ENCODE results near the gene FAM83B. TPM values are rescaled to one million over a fixed set of nuclear protein-coding genes. Genes with fewer than 3 reads are reported as not detected.

Gene FAM83B
- total RNA-seq, 4 donors from 2014 or later = 57.8 to 88.9 (median 59.8) TPM

DNA sequence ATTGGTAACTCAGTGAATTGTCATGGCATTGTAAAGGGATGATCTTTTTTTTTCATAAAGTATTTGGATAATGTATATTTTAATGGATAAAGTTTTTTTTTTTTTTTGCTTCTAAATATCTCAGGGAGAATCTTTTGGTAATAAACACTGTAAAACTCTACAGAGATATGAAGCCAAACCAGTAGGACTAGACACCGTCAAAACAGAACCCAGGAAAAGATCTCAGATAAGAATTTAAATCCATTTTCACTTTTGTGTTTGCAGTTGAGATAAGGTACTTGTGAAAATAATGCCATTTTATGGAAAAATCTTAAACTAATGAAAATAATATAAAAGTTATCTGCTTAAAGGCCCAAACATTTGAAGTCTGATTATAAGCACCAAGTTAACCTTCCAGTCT lies 27.0 kb downstream of the FAM83B start:
- Histone ChIP-seq H3K9me3 (no peaks in the 10 kb centered on the region), H3K27ac (no peak overlapping the region), H3K27me3 (no peaks in the 10 kb centered on the region), H3K36me3 (peaks cover 0 to 20% (median 0%) of the 10 kb centered on the region in 3 donors), H3K4me3 (no peak overlapping the region), H3K4me1 (peaks cover 0 to 31% (median 0%) of the 10 kb centered on the region in 3 donors)
- intact Hi-C loops (cut with DNase I) = no loop called here
- DNase-seq = no peak
- 22 to 60% methylated on average over 1 of the region's 1 CpG for WGBS, 2 donors
- TF ChIP-seq, protein P1, sequence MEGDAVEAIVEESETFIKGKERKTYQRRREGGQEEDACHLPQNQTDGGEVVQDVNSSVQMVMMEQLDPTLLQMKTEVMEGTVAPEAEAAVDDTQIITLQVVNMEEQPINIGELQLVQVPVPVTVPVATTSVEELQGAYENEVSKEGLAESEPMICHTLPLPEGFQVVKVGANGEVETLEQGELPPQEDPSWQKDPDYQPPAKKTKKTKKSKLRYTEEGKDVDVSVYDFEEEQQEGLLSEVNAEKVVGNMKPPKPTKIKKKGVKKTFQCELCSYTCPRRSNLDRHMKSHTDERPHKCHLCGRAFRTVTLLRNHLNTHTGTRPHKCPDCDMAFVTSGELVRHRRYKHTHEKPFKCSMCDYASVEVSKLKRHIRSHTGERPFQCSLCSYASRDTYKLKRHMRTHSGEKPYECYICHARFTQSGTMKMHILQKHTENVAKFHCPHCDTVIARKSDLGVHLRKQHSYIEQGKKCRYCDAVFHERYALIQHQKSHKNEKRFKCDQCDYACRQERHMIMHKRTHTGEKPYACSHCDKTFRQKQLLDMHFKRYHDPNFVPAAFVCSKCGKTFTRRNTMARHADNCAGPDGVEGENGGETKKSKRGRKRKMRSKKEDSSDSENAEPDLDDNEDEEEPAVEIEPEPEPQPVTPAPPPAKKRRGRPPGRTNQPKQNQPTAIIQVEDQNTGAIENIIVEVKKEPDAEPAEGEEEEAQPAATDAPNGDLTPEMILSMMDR (IDR thresholded peaks at IDR 0.05) = no peak
- no peak for TF ChIP-seq POLR2A (IDR thresholded peaks at IDR 0.05)

DNA sequence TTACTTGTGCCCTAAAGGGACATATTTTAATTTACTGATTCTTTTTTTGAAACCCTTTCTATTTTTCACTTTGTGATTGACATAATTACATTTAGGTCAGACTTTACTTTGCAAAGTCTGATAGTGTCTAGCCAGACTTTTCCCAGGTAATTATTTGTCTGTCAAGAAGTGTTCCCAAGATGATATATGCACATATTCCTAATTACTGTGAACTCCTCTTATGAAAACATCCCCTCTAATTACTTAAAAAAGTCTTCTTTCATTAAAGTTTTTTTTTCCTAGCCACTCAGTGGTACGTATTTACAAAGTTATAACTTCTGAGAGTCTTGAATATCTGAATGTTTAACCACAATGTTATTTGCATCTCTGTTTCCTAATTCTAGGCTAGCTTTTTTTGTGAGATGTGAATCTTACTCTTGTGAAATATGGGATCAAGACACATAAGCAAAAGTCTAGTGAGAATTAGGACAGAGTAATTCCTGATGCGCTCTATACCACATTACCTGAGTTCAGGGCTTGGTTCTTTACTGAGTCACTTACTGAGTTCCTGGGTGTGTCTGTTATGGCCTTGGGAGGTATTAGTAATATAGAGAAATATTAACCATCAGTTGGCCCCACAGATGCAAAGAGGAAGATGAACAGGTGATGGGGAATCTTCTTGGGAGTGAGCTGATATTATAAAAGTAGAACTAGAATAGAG lies 27.9 kb downstream of the FAM83B start:
- DNase-seq = no peak
- peaks cover 0 to 20% (median 0%) of the 10 kb centered on the region in 3 donors for H3K36me3 ChIP-seq
- H3K27ac ChIP-seq = peak overlapping the region in 2 of 4 donors; percentile 39 to 69
- TF ChIP-seq, protein P1 (IDR thresholded peaks at IDR 0.05) = no peak
- no peak for TF ChIP-seq POLR2A (IDR thresholded peaks at IDR 0.05)
- intact Hi-C loops (cut with DNase I) = no loop called here
- 39 to 67% methylated on average over 2 of the region's 2 CpGs for WGBS, 2 donors
- H3K4me1 ChIP-seq = peaks cover 0 to 33% (median 0%) of the 10 kb centered on the region in 3 donors
- no peaks in the 10 kb centered on the region for H3K27me3 ChIP-seq
- H3K4me3 ChIP-seq = no peak overlapping the region
- no peaks in the 10 kb centered on the region for H3K9me3 ChIP-seq

DNA sequence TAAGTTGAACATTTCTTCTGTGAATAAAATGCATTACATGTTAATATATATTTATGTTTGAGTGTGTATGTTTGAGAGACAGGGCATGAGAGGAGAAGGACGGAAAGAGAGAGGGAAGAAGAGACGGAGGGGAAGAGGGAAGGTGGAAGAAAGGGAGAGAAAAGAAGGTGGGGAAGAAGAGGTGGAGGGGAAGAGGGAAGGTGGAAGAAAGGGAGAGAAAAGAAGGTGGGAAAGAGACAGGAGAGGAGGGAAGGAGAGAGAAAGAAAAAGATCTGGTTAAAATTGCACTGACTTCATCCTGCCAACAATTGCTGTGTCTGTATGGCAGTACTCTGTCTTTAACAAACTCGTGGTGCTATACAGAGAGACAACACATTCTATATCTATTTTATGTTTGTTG lies 29.0 kb downstream of the FAM83B start:
- no peak for DNase-seq
- Histone ChIP-seq H3K4me3 (no peak overlapping the region), H3K4me1 (peaks cover 0 to 36% (median 0%) of the 10 kb centered on the region in 3 donors), H3K9me3 (no peaks in the 10 kb centered on the region), H3K36me3 (peaks cover 0 to 14% (median 0%) of the 10 kb centered on the region in 3 donors), H3K27ac (peak overlapping the region in 1 of 4 donors; percentile 24), H3K27me3 (no peaks in the 10 kb centered on the region)
- intact Hi-C loops (cut with DNase I) = no loop called here
- WGBS, 2 donors = 68 to 70% methylated on average over 3 of the region's 3 CpGs
- no peak for TF ChIP-seq POLR2A (IDR thresholded peaks at IDR 0.05)
- TF ChIP-seq, protein P1 (IDR thresholded peaks at IDR 0.05) = no peak

DNA sequence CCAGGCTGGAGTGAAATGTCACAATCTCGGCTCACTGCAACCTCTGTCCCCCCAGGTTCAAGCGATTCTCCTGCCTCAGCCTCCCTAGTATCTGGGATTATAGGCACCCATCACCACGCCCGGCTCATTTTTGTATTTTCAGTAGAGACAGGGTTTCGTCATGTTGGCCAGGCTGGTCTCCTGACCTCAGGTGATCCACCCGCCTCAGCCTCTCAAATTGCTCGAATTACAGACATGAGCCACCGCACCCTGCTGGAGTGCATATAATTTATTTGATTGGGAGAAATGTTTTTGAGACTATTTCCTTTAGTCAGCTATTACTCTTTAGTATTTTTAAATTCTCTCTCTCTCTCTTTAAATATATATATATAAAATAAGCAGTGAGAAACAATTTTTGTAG lies 29.8 kb downstream of the FAM83B start:
- 81 to 94% methylated on average over 7 to 8 of the region's 8 CpGs for WGBS, 2 donors

DNA sequence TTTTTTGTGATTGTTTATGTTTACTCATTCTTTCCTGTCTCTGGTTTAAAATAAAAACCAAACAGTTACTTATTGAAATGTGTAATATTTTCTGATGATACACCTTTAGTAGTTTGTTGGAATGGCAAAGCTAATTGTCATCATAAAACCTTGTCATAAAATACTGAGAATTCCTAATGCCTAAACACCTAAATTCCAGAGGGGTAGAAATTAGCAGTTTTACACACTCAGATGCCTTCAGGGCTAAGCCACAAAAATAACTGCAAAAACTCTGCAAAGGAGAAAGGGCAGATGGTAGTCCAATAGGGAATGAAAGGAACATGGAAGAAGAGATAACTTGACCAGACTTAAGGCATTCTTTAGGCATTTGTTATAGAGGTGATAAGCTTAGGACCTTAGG lies 30.3 kb downstream of the FAM83B start:
- intact Hi-C loops (cut with DNase I) = no loop called here

More for the DNA sequence above, 29.8 kb downstream of the FAM83B start:
- H3K36me3 ChIP-seq = peaks cover 0 to 6% (median 0%) of the 10 kb centered on the region in 3 donors
- intact Hi-C loops (cut with DNase I) = no loop called here
- H3K9me3 ChIP-seq = no peaks in the 10 kb centered on the region
- no peaks in the 10 kb centered on the region for H3K27me3 ChIP-seq
- H3K4me1 ChIP-seq = peaks cover 0 to 36% (median 0%) of the 10 kb centered on the region in 3 donors
- no peak overlapping the region for H3K4me3 ChIP-seq
- no peak for TF ChIP-seq POLR2A (IDR thresholded peaks at IDR 0.05)
- TF ChIP-seq, protein P1 (IDR thresholded peaks at IDR 0.05) = no peak
- no peak overlapping the region for H3K27ac ChIP-seq
- DNase-seq = no peak

More for the DNA sequence above, 30.3 kb downstream of the FAM83B start:
- H3K9me3 ChIP-seq = no peaks in the 10 kb centered on the region
- H3K27ac ChIP-seq = no peak overlapping the region
- H3K36me3 ChIP-seq = peaks cover 0 to 3% (median 0%) of the 10 kb centered on the region in 3 donors
- TF ChIP-seq, protein P1 (IDR thresholded peaks at IDR 0.05) = no peak
- TF ChIP-seq POLR2A (IDR thresholded peaks at IDR 0.05) = no peak
- no peak overlapping the region for H3K4me3 ChIP-seq
- no peak for DNase-seq
- no peaks in the 10 kb centered on the region for H3K27me3 ChIP-seq
- peaks cover 0 to 36% (median 0%) of the 10 kb centered on the region in 3 donors for H3K4me1 ChIP-seq

All from esophagus squamous epithelium (tissue), 5 donors.